ENCODE results near the gene PLCB3.

GRCh38 chr11:64224891-64225607, 26.3 kb upstream of the PLCB3 start:
- TF ChIP-seq CTCF (IDR thresholded peaks at IDR 0.05) (no peak), POLR2AphosphoS5 (IDR thresholded peaks at IDR 0.05; ENCODE audit: low read depth, low read length) (no peak), REST (IDR thresholded peaks at IDR 0.05; ENCODE audit: insufficient read depth in 1 of 2, low read depth in 2 of 2, low read length in 1 of 2) (no peak), SIN3A (IDR thresholded peaks at IDR 0.05; ENCODE audit: borderline replicate concordance, insufficient read depth, low read depth, low read length) (no peak)

All from Panc1 (cell line).